Measurements from ENCODE around the gene ATP11A. TPM values are rescaled to one million over a fixed set of nuclear protein-coding genes. Genes with fewer than 3 reads are reported as not detected.

Gene ATP11A
- total RNA-seq, 2 experiments from 2014 or later: 28.8 to 30.2 TPM

GRCh38 chr13:112912726-112913440 lies 223.0 kb downstream of the ATP11A start:
- ATAC-seq (no peak), DNase-seq (no peak)
- H3K4me1 Mint-ChIP-seq (ENCODE audit: low read depth): no peaks in the 10 kb centered on the region
- H3K27me3 Mint-ChIP-seq: peaks cover 6% of the 10 kb centered on the region
- intact Hi-C loops (cut with micrococcal nuclease): no loop called here
- no peaks in the 10 kb centered on the region for H3K9me3 Mint-ChIP-seq
- ChIA-PET CTCF (no interaction called here), POLR2A (no interaction called here)
- H3K4me3 Mint-ChIP-seq: no peak overlapping the region
- no peak for TF ChIP-seq CTCF (IDR thresholded peaks at IDR 0.05)
- no peak overlapping the region for H3K27ac Mint-ChIP-seq
- H3K36me3 Mint-ChIP-seq (ENCODE audit: low read depth): no peaks in the 10 kb centered on the region

- ATAC-seq: no peak
- TF ChIP-seq CTCF (IDR thresholded peaks at IDR 0.05): no peak
- intact Hi-C loops (cut with micrococcal nuclease): no loop called here
- H3K4me3 Mint-ChIP-seq: no peak overlapping the region
- H3K27ac Mint-ChIP-seq: no peak overlapping the region
- CTCF ChIA-PET: interaction anchor here (1.8 kb wide), 1 partner anchor 113 kb away, joined by 5 read pairs; no protein-coding TSS in a partner anchor
- POLR2A ChIA-PET: no interaction called here
- H3K9me3 Mint-ChIP-seq: no peaks in the 10 kb centered on the region
- peaks cover 10% of the 10 kb centered on the region for H3K27me3 Mint-ChIP-seq
- no peaks in the 10 kb centered on the region for H3K36me3 Mint-ChIP-seq (ENCODE audit: low read depth)
- H3K4me1 Mint-ChIP-seq (ENCODE audit: low read depth): no peaks in the 10 kb centered on the region
- DNase-seq: no peak
Measured at GRCh38 chr13:112916296-112916695, 226.5 kb downstream of the ATP11A start.

- peaks cover 12% of the 10 kb centered on the region for H3K27me3 Mint-ChIP-seq
- ATAC-seq (no peak), DNase-seq (no peak)
- no peak for TF ChIP-seq CTCF (IDR thresholded peaks at IDR 0.05)
- POLR2A ChIA-PET: no interaction called here
- intact Hi-C loops (cut with micrococcal nuclease): no loop called here
- no peak overlapping the region for H3K27ac Mint-ChIP-seq
- H3K36me3 Mint-ChIP-seq (ENCODE audit: low read depth): no peaks in the 10 kb centered on the region
- CTCF ChIA-PET: no interaction called here
- H3K9me3 Mint-ChIP-seq: no peaks in the 10 kb centered on the region
- no peaks in the 10 kb centered on the region for H3K4me1 Mint-ChIP-seq (ENCODE audit: low read depth)
- no peak overlapping the region for H3K4me3 Mint-ChIP-seq
Measured at GRCh38 chr13:112917056-112917664, 227.3 kb downstream of the ATP11A start.

- Mint-ChIP-seq H3K27ac (no peak overlapping the region), H3K9me3 (no peaks in the 10 kb centered on the region), H3K4me1 (ENCODE audit: low read depth) (no peaks in the 10 kb centered on the region), H3K27me3 (peaks cover 12% of the 10 kb centered on the region), H3K36me3 (ENCODE audit: low read depth) (no peaks in the 10 kb centered on the region), H3K4me3 (no peak overlapping the region)
- intact Hi-C loops (cut with micrococcal nuclease): no loop called here
- no peak for DNase-seq
- no peak for TF ChIP-seq CTCF (IDR thresholded peaks at IDR 0.05)
- CTCF ChIA-PET: no interaction called here
- POLR2A ChIA-PET: no interaction called here
- ATAC-seq: no peak
Measured at GRCh38 chr13:112917737-112918136, 227.9 kb downstream of the ATP11A start.

- intact Hi-C loops (cut with micrococcal nuclease): no loop called here
- POLR2A ChIA-PET: no interaction called here
- ATAC-seq: no peak
- Mint-ChIP-seq H3K4me1 (ENCODE audit: low read depth) (no peaks in the 10 kb centered on the region), H3K4me3 (no peak overlapping the region), H3K27me3 (peaks cover 12% of the 10 kb centered on the region), H3K36me3 (ENCODE audit: low read depth) (no peaks in the 10 kb centered on the region), H3K9me3 (no peaks in the 10 kb centered on the region), H3K27ac (no peak overlapping the region)
- TF ChIP-seq CTCF (IDR thresholded peaks at IDR 0.05): no peak
- DNase-seq: no peak
- CTCF ChIA-PET: no interaction called here
Measured at GRCh38 chr13:112918266-112918665, 228.4 kb downstream of the ATP11A start.
